Gastrocnemius medialis (tissue), 4 donors: Measurements from ENCODE around the gene ANKRD23. TPM values are rescaled to one million over a fixed set of nuclear protein-coding genes. Genes with fewer than 3 reads are reported as not detected.
"Not testable (repeated sequence)": the region's sequence is repeated elsewhere in the genome, so short reads cannot be mapped to it uniquely, and the experiment has no call there.

Source experiments
- ATAC-seq, 2 donors: fragments of 150-250 bp; one replicate each; pipeline ENCODE4 v1.9.1; 2016
- DNase-seq, 2 donors: peaks; one replicate each; pipeline ENCODE4 v3.0.0-alpha.2; 2019
- H3K27ac ChIP-seq, 4 donors: fragments of 200-600 bp; sonication (generic); 1 replicate in 1 of 4; 2 replicates in 3 of 4; pipeline ENCODE4 v1.5.1; 2016 to 2018; ENCODE audit warnings: mild to moderate bottlenecking in 2 of 4, moderate library complexity in 1 of 4
- H3K27me3 ChIP-seq, 3 donors: fragments of 200-600 bp; sonication (generic) in 2 of 3; 1 replicate in 1 of 3; 2 replicates in 2 of 3; pipeline versions ENCODE4 v1.5.1 to v1.6.0; 2016 to 2019; ENCODE audit warnings: mild to moderate bottlenecking in 1 of 3, moderate library complexity in 1 of 3
- H3K36me3 ChIP-seq, 2 donors: fragments of 200-600 bp; sonication (generic) in 1 of 2; one replicate each; pipeline ENCODE4 v1.5.1; 2017 to 2018
- H3K4me1 ChIP-seq, 2 donors: fragments of 200-600 bp; sonication (generic) in 1 of 2; one replicate each; pipeline ENCODE4 v1.5.1; 2016 to 2017; ENCODE audit warnings: mild to moderate bottlenecking in 2 of 2
- H3K4me3 ChIP-seq, 4 donors: fragments of 200-600 bp; sonication (generic) in 3 of 4; 1 replicate in 1 of 4; 2 replicates in 3 of 4; pipeline ENCODE4 v1.5.1; 2016 to 2019; ENCODE audit warnings: mild to moderate bottlenecking in 2 of 4
- H3K9me3 ChIP-seq, 3 donors: fragments of 200-600 bp; sonication (generic) in 2 of 3; 1 replicate in 1 of 3; 2 replicates in 2 of 3; pipeline ENCODE4 v1.5.1; 2016 to 2019
- POLR2A ChIP-seq, 2 donors: fragments of 450-650 bp; IDR thresholded peaks; one replicate each; pipeline ENCODE4 v1.6.1; 2017; ENCODE audit warnings: antibody characterized with exemption in 2 of 2, mild to moderate bottlenecking in 2 of 2, moderate library complexity in 2 of 2
- in situ Hi-C, 4 donors: fragments of 200-750 bp; cut with MboI; loops; one replicate each; pipeline versions ENCODE4 v1.15.0 to v1.8.0; 2017; ENCODE audit warnings: low sequenced_read_pairs in 4 of 4
- intact Hi-C: fragments of 100-400 bp; cut with DNase I; formaldehyde crosslinking; loops from one replicate; pipeline ENCODE4 v1.15.1; 2023; ENCODE audit warnings: low total_unique reads
- total RNA-seq, 4 donors: library from RNA; depleted of rRNA; stranded (reverse); fragments of >200 nt; gene quantifications; one replicate each; pipeline versions ENCODE4 v1.1.0 to v1.2.3, GENCODE V29; 2016
- TF ChIP-seq, protein P1 (sequence below), 5 experiments: fragments of 450-650 bp in 3 of 5; fragments of 200-600 bp in 2 of 5; sonication (generic) in 2 of 5; IDR thresholded peaks in 4 of 5; conservative IDR thresholded peaks in 1 of 5; 1 replicate in 4 of 5; 2 replicates in 1 of 5; pipeline ENCODE4 v1.5.1; 2016 to 2019; ENCODE audit warnings: antibody characterized with exemption in 5 of 5, mild to moderate bottlenecking in 3 of 5, moderate library complexity in 3 of 5

The ANKRD23 gene
- total RNA-seq, 4 donors from 2014 or later: 642 to 1,565 (median 923) TPM

DNA sequence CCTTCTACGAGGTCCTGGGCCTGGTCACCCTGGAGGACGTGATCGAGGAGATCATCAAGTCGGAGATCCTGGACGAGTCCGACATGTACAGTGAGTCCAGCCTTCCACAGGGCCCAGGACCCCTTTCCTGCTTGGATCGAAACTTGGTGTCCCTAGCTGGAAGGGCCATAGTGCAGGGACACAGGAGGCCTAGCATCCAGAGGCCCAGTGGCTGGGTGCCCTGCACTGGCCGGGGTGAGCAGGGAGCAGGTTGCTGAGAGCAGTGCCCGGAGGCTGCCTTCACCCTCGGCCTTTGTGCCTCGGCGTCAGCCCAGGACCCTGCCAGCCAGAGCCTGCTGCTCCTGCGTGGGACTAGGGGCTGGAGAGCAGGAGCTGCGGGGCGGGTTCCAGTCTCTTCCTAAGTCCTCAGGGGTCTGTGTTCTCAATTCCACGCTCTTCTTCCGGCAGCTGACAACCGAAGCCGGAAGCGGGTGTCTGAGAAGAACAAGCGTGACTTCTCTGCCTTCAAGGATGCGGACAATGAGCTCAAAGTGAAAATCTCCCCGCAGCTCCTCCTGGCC, 46.7 kb downstream of the ANKRD23 start:
- H3K27ac ChIP-seq: no peak overlapping the region
- no peaks in the 10 kb centered on the region for H3K9me3 ChIP-seq
- no peaks in the 10 kb centered on the region for H3K27me3 ChIP-seq
- in situ Hi-C loops: no loop called here
- no peak for ATAC-seq
- peaks cover 11 to 16% of the 10 kb centered on the region in 2 donors for H3K4me1 ChIP-seq
- TF ChIP-seq POLR2A (IDR thresholded peaks at IDR 0.05): no peak
- TF ChIP-seq, protein P1, sequence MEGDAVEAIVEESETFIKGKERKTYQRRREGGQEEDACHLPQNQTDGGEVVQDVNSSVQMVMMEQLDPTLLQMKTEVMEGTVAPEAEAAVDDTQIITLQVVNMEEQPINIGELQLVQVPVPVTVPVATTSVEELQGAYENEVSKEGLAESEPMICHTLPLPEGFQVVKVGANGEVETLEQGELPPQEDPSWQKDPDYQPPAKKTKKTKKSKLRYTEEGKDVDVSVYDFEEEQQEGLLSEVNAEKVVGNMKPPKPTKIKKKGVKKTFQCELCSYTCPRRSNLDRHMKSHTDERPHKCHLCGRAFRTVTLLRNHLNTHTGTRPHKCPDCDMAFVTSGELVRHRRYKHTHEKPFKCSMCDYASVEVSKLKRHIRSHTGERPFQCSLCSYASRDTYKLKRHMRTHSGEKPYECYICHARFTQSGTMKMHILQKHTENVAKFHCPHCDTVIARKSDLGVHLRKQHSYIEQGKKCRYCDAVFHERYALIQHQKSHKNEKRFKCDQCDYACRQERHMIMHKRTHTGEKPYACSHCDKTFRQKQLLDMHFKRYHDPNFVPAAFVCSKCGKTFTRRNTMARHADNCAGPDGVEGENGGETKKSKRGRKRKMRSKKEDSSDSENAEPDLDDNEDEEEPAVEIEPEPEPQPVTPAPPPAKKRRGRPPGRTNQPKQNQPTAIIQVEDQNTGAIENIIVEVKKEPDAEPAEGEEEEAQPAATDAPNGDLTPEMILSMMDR (IDR thresholded peaks at IDR 0.05 in 4 of 5, conservative IDR thresholded peaks at IDR 0.05 in 1 of 5): no peak
- H3K36me3 ChIP-seq: peaks cover 0 to 23% of the 10 kb centered on the region in 2 donors
- no peak overlapping the region for H3K4me3 ChIP-seq
- DNase-seq: no peak
- intact Hi-C loops: no loop called here

DNA sequence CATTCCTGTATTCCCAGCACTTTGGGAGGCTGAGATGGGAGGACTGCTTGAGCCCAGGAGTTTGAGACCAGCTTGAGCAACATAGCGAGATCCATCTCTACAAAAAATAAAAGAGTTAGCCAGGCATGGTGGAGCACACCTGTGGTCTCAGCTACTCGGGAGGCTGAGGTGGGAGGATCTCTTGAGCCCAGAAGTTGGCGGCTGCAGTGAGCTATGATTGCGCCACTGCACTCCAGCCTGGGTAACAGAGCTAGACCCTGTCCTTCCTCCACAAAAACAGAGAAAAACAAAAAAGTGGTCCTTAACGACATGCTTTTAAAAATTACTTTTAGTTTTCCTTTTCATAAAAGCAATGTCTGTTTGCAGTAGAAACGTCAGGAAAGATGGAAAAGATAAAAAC, 47.3 kb downstream of the ANKRD23 start:
- intact Hi-C loops, H3K27ac ChIP-seq, in situ Hi-C loops, H3K4me3 ChIP-seq, H3K9me3 ChIP-seq, H3K27me3 ChIP-seq, ATAC-seq, DNase-seq: not testable (repeated sequence)
- H3K4me1 ChIP-seq: peaks cover 11 to 16% of the 10 kb centered on the region in 2 donors
- H3K36me3 ChIP-seq: peaks cover 0 to 23% of the 10 kb centered on the region in 2 donors

GRCh38 chr2:96795076-96795475, 48.7 kb downstream of the ANKRD23 start:
- in situ Hi-C loops: no loop called here
- TF ChIP-seq POLR2A (IDR thresholded peaks at IDR 0.05): no peak
- TF ChIP-seq, protein P1 (IDR thresholded peaks at IDR 0.05 in 4 of 5, conservative IDR thresholded peaks at IDR 0.05 in 1 of 5): no peak
- DNase-seq (no peak), ATAC-seq (no peak)
- H3K36me3 ChIP-seq: peaks cover 0 to 23% of the 10 kb centered on the region in 2 donors
- H3K4me3 ChIP-seq: no peak overlapping the region
- H3K9me3 ChIP-seq: no peaks in the 10 kb centered on the region
- intact Hi-C loops: no loop called here
- no peaks in the 10 kb centered on the region for H3K27me3 ChIP-seq
- H3K27ac ChIP-seq: peak overlapping the region in 1 of 4 donors; percentile 11
- peaks cover 7 to 10% of the 10 kb centered on the region in 2 donors for H3K4me1 ChIP-seq

DNA sequence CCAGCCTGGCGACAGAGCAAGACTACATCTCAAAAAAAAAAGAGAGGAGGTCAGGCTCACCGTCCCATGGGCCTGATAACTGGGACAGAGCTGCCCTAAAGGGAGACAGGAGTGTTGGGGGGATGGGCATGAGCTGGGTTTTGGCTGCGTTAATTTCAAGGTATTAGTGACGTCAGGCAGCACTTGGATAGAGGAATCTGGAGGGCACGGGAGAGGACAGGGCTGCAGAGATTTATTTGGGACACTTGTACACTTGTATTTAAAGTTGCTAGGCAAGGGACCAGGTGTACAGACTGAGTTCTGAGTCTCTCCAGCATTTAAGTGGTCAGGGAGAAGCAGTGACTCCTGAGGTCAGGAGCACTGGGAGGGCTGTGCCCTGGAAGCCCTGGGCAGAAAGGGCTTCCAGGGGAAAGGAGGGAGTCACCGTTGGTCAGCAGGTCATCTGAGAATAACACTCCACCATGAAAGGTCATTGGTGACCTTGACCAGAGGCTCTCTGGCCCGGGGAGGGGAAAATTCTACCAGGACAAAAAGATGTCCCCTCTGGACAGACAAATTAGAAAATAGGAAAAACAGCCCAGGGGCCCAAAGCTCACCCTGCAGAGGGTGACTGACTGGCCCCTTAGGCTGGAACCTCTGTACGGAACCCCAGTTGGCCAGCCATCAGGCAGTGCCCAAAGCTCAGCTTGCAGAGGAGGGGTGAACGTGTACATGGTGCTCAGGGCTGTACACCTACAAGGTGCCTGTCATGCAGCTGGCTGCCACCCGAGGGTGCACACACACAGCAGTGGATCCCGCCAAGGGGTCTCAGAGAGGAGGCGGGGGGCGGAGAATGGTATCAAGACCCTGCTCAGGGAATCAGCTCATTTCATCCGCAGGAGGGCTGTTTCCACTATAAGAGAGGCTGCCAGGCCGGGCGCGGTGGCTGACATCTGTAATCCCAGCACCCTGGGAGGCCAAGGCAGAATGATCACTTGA, 50.8 kb downstream of the ANKRD23 start:
- peaks cover 0 to 10% of the 10 kb centered on the region in 2 donors for H3K36me3 ChIP-seq
- H3K4me1 ChIP-seq: peaks cover 13 to 22% of the 10 kb centered on the region in 2 donors
- no peaks in the 10 kb centered on the region for H3K9me3 ChIP-seq
- H3K27me3 ChIP-seq: no peaks in the 10 kb centered on the region
- peak in 1 of 2 donors; percentile 19 for ATAC-seq
- H3K27ac ChIP-seq: peak overlapping the region; percentile 62 to 92 (median 80)
- H3K4me3 ChIP-seq: no peak overlapping the region
- TF ChIP-seq, protein P1 (IDR thresholded peaks at IDR 0.05 in 4 of 5, conservative IDR thresholded peaks at IDR 0.05 in 1 of 5): no peak
- TF ChIP-seq POLR2A (IDR thresholded peaks at IDR 0.05): no peak
- intact Hi-C loops (no loop called here), in situ Hi-C loops (no loop called here)
- DNase-seq: no peak

GRCh38 chr2:96789245-96789617, 54.6 kb downstream of the ANKRD23 start:
- Histone ChIP-seq H3K9me3 (no peaks in the 10 kb centered on the region), H3K4me1 (peaks cover 29 to 31% of the 10 kb centered on the region in 2 donors), H3K27ac (peak overlapping the region; percentile 88 to 96 (median 92)), H3K27me3 (no peaks in the 10 kb centered on the region), H3K4me3 (peak overlapping the region; percentile 30 to 33 (median 31)), H3K36me3 (no peaks in the 10 kb centered on the region)
- TF ChIP-seq, protein P1 (IDR thresholded peaks at IDR 0.05 in 4 of 5, conservative IDR thresholded peaks at IDR 0.05 in 1 of 5): no peak
- no peak for TF ChIP-seq POLR2A (IDR thresholded peaks at IDR 0.05)
- intact Hi-C loops (no loop called here), in situ Hi-C loops (no loop called here)
- peak; percentile 5 to 29 for ATAC-seq
- peak in 1 of 2 donors; percentile 55 for DNase-seq
